Measurements from ENCODE around the gene BARX1.

BARX1 gene

DNA sequence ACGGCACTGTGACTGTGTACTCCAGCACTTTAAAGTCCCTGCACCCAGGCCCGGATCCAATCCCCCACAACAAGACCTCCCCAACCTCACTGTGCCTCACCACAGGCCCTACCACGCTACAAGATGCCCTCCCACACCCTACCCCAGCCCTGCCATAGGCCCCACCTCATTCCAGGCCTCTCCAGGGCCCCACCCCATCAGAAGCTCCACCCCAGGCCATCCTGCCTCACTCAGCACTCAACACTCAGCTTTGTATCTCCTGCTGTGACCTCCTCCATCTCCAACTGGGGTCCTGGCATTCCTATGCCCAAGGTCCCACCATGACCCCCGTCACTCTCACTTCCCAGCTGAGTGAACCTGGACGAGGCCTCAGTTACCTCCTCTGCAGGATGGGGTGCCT, 38.8 kb downstream of the BARX1 start:
- DNase-seq = no peak

DNA sequence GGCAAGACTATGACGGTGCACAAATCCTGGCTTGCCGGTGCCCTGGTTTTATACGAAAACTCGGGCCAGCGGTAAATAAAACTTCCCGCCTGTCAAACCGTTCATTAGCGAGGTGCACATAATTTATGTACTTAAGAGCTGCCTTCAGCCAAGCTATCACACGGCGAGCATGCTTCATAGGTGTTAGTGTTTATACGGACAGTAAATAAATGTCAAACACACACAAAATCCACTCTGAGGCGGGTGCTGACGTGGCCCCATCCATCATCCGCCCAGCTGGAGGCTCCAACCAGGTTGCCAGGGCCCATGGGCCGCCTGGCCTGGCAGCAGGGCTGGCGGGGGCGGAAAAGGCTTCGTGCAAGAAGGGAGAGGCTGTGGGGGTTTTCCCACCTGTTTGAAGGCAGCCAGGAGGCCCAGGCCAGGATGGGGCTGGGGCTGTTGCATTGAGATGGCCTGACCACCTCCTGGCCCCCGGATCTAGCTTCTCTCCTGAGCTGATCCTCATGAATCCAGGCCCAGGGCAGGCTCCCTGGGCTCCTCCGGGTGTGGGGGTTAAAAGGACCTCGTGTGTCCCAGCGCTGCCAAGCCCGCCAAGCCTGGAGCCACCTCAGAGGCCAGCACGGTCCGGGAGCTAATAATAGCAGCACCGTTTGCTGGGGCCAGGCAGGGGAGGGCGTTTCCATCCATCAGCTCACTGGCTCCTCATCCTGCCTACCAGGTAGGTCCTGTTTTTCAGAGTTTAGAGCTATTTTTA, 43.2 kb downstream of the BARX1 start:
- DNase-seq = no peak

DNA sequence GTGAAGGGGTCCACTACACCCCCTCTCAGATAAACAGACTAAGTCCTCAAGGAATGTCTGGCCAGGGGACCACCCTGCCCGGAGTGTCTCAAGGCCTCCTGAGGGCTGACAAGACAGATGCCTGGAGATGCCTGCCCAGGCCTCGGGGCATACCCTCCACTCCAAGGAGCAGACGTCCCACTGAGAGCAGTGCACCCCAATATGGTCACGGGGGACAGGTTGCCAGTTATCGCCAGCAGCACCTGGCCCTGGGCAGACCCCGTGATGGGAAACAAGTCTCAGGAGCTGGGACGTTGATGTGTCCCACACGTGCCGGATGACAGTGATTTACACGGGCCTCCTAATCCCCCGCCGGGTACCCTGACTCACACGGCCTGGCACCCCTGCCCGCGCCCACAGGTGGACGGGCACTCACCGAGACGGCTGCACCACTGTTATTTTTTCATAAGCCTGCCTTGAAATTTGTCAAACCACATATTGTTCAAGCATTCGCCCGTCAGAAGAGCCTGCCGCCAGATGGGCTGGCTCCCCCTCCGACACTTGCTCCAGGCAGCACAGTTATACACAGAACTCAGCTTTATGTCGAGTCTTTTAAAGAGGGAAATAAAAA, 43.9 kb downstream of the BARX1 start:
- DNase-seq = no peak

DNA sequence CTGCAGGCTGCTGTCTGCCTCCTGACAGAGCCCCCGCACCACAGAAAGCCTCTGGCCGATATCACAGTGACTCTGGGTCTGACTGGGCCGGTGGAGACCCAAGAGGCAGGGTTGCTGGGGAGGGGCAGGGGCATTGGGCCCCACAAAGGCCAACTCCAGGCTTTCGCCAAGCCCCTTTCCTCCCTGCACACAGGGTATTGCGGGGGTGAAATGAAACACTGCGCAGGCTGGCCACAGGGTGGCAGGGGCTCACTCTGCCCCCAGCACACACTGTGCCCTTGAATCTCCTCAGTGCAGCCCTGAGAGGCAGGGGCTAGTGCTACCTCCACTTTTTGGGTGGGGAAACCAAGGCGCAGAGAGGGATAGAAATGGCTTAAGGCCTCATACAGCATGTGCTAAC, 44.6 kb downstream of the BARX1 start:
- no peak for DNase-seq

DNA sequence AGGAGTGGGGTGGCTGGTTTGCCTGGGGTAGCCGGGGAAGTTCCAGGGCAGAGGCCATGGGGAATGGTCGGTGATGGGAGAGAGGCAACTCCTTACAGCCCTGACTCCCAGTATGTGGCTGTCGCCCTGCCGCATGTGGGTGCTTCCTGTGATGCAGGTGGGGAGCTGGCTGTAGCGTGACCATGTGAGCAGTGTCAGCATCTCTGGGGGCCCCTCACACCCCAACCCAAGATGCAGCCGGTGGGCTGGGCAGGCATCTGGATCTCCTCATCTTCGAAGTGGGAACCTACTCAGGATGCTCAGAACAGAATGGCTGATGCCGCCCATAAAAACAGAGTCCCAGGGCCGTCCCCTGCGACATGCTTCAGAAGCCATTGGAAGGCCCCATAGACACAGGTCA, 45.0 kb downstream of the BARX1 start:
- DNase-seq = no peak

DNA sequence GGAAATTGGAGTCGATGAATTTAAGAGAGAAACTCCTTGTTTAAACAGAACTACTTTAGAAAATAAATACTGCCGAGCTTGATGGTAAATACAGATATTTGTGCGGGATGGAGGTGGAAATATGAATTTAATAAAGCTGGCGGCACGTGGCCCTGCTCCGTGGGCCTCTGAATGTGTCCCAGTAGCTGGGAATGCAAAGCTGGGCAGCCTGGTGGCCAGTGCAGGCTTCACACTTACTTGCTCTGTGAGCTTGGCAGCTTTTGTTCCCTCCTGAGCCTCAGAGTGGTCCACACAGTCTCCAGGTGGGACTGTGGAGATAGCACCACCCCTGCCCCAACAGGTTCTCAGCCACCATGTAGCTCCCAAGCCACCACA, 45.9 kb downstream of the BARX1 start:
- no peak for DNase-seq

DNA sequence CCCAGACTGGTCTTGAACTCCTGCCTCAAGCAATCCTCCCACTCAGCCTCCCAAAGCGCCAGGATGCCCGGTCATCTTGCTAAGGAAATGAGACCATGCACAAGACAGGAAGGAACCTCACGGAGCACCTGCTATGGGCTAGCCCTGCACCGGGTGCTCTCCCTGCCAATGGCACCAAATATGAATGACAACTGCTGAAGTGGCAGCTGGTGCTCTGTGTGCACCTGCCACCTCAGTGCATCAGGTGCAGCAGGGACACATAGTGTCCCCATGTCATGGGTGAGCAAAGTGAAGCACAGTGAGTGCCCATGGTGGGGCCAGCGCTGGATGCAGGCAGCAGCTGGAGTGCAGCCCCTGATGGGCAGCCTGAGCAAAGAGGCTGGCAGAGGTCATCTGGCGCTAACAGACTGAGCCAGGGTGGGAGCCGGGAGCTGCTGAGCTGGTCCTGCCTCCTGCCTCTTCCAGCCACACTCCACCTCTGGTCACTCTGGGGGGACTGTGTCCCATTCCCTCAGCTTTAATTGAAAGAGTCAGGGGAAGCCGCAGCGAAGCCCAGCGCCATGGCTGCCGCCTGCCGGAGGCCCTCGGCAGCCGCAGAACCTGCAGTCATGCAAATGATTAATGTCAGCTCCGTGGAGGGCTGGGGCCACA, 46.4 kb downstream of the BARX1 start:
- DNase-seq = peak in 1 of 2 donors; percentile 6

DNA sequence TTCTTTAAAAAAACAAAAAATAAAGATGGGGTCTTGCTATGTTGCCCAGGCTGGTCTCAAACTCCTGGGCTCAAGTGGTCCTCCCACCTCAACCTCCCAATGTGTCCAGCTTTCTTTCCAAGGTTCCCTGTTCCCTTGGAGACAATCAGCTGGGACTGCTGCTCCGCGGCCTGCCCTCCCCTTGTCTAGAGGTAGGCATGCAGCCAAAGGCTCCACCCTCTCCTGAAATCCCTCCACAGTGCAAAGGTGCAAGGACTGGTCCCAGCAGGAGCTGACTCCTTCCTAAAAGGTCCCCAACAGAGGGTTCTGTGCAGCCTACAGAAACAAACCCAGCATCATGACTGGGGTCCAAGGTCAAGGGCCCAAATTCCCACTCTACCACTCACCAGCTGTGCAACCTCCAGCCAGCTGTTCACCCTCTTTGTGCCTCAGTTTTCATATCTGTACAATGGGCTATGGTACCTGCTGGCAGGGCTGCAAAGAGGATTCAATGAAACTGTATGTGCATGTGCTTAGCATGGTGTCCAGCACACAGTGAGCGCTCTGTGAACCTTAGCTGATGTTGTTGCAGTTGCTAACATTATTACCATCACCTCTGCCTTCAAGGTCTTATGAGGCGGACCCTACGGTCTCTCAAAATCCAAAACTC, 47.5 kb downstream of the BARX1 start:
- no peak for DNase-seq

DNA sequence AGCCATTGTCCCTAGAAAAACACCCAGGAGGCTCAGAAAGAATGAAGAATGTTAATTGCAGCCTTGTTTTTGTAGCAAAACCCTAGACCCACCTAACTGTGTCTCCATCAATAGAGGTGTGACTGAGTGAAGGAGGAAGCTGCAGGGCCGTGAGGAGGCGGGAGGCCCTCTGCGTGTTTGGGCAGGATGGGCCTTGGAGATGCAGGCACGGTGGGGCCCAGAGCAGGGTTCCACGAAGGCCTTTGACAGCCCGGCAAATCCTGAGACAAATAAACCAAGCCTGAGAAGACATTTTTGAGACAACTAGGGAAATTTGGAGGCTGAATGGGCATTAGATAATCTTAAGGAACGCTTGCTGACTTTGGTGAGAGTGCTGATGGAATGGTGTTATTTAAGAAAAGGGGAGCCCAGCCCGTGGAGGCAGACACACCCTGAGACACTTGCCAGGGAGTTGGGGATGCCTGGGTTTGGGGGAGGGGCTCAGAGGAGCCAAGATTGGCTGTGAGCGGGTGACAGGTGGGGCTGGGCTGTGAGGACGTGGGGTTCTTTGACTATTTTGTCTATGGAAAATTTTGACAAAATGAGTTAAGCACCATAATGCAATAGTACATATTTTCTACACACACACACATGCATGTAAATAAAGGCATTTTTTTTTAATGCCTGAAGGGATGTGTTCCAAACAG, 48.8 kb downstream of the BARX1 start:
- DNase-seq = no peak

DNA sequence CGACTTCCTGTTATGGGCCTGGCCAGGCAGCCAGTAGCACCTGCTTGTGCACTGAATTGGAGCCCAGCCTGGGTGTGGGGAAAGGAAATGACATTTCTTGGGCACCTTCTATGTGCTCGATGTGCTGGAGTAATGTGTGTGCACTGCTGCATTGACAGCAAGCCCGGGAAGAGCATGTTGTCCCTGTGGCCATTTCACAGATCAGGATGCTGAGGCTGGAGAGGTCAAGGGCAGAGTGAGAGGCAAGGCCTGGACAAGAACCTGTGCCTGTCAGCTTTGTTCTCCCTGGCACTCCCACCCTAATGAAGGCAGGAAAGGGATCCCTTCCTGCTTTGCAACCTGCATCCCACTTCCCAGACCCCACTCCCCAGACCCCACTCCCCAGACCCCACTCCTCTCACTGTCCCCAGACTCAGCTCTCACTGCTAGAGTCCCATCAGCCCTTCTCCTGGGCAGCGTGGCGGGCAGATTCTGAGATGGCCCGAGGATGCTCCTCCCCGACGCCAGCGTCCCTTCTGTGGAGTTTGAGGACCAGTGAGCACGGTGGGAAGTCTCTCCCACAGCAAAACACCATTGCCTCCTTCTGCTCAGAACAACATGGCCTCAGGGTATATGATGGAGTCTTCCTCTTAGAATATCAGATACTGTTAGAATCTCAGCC, 49.6 kb downstream of the BARX1 start:
- DNase-seq = no peak

DNA sequence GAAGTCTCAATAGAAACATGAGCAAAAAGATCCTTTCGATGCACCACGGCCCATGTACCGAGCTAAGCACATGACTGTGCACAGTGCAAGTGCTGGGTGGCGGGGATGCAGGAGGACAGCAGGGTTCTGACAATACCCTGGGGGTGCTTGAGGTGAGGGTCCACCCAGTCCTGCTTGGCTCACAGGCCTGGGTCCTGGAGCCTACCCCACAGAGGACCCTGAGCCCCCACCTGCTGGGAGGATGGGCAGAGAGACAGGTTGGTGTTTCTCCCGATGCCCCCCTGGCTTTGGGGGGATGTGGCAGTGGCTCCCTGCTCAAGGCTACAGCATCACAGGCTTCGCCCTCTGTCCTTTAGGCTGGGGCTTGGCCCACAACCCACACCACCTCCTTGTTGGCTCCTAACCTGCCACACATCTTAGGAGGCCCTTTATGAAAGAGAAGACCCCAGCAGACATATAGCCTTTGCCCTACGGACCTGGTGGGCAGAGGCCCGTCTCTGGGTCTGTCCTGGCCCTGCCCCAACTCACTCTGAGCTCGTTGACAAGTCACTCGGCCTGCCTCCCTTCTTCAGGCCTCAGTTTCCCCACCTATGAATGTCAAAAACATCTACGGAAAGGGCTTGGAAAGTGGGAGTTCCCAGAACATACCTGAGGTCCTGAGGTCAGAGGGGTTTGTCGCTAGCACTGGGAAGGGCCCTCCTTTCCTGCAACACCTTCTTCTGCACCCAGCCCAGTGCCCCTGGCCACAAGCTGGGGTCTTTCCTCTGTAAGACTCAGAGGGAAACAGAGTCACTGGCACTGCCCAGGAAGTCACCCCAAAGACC, 50.3 kb downstream of the BARX1 start:
- DNase-seq = no peak

DNA sequence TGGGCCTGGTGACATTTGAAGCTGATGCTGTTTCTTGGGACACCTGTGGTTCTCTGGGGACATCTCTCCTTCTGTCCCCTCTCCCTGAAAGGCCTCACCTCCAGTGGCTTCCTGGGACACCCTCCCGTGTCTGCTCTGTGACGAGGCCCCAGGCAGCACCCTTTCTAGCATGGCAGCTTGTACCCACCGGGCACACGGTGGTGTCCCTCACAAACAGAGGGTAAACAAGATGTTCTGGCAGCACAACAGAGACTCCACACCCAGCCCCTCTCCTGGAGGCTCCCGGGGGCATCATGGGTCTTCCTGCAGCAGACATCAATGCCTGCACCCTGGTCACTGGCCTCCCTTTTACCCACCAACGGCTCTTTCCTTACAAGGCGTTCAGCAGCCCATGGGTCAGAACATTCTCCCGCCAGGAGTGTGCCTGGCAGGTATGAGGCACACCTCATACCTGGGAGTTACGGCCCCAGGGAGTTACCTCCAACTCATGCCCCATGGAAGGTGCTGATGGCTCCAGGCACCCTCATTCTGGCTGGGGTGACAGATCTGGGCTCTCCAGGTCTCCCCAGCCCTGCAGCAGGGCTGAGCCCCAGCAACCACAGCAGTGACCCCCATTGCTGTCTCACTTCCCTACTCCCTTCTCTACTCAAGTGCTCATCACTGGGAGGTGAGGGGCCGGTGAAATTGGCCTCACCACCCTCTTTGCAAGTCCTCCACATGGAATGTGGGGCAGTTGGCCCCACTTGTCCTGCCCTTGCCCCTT, 51.1 kb downstream of the BARX1 start:
- no peak for DNase-seq

DNA sequence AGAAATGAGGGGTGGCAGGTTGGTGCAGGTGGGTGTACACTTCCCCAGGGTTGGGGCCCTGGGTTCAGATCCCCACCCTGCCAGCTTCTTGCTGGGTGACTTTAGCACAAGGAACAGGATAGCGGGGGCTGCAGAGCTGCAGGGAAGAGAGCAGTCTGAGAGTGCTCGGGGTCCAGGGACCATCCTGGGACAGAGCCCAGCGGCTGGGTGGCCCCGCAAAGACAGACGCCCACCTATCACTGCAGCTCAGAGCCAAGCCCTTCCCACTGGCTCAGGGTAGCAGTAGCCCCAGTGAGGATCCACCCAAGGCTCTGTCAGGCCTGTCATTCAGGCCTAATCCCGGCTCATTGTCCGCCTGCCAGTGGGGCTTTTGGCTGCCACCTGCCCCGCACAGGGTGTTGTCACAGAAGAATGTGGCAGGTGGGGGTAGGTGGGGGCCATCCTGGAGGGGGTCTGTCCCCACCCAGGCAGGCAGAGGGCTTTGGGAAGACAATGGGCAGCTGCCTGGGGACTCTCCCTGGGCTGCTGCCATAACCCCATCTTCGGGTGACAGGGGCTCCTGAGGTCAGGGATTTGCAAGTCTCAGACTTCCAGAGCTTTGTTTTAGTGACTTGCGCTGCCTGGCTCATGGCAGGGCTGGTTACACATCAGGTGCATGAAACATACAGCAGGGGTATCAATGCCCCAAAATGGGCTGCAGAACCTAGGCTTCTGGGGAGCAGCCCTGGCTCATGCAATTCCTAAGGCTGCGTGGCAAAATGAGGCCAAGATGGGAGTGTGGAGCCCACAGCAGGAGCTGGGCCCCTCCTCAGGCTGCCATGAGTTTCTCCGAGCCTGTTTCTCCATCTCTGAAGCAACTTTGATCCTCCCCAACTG, 52.1 kb downstream of the BARX1 start:
- no peak for DNase-seq

DNA sequence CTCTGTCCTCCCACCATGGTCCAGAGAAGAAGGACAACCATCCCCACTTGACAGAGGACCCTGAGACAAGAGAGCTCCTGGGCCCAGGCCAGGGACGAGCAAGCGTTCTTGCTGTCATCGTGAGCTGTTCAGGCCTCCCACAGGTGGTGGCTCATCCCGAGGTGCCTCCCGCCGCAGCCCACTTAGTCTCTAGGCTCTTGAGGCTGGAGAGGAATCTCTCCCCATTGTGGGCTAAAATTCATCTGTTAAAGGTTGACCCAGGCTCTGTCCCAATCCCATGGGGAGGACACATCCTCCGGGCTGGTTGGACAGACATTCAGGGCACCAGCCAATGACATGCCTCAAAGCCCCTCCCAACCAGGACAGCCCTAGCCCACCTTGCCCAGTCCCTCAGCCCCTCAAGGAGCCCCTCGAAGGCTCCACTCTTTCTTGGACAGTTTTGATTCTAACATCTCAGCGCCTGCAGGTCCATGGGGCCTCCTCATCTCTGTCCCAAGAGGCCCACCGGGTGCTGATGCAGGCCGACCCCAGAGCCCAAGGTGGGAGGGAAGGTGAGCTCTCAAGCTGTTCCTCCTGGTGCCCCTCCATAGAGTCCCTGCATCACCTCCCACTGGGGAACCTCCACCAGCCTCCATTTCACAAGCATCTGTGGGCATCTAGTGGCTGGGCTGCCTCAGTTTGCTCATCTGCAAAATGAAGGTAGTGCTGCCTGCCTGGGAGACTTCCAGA, 52.9 kb downstream of the BARX1 start:
- DNase-seq = no peak

Data from stimulated activated CD4-positive, alpha-beta T cell treated with anti-CD3 and anti-CD28 coated beads, Interleukin-2, amount 100 ng/mL, for 24 hours (primary cell).